ENCODE results near the gene NOP53.
"Not testable (repeated sequence)": the region's sequence is repeated elsewhere in the genome, so short reads cannot be mapped to it uniquely, and the experiment has no call there.

NOP53 gene

DNA sequence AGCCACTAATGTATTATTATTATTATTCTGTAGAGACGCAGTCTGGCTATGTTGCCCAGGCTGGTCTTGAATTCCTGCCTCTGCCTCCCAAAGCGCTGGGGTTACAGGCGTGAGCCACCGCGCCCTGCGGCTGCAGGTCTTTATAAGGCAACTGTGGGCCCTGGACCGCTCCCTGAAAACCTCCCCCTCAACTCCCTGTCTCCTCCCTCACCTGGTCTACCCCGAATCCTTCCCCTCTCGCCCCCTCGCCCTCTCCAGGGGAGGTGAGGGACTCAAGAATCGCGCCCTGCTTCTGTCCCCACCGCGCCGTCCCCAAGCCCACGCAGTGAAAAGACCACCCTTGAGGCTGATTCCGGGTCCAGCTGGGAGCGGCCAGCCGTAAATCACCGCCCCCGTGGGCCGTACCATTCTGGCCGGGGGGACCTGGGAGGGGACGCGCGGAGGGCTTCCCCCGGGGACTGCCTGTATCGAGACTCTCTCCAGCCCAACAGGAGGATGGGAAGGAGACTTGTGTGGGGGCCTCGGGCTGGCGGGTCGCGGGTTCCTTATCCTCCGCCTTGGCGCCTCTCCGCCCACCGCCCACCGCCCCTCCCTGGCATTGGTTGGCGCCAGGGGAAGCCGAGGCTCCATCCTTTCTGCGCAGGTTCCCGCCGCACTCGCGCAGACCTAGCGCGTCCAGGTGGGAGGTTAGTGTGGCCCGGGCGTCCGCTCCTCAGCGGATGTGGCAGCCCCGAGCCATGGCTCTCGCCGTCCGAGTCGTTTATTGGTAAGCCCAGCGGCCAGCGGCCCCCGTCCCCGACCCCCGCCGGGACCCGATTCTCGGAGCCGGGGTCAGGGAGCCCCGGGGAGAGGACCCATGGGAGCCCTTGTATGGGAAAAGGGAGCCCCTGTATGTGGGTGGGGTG is 33.0 kb downstream of the NOP53 start, which contains the start of gene SELENOW:
Gene SELENOW, plus strand, starts transcription at position 655 of the 905 bp plus-strand sequence. Its CDS starts 83 bp downstream, at position 738.
- peak; percentile 75 for DNase-seq

GRCh38 chr19:47778954-47779351 is 33.6 kb downstream of the NOP53 start:
- peak; percentile 15 for DNase-seq

GRCh38 chr19:47779524-47780214 is 34.3 kb downstream of the NOP53 start:
- no peak for DNase-seq

- no peak for DNase-seq
Observed at GRCh38 chr19:47780215-47780551, 34.8 kb downstream of the NOP53 start.

DNA sequence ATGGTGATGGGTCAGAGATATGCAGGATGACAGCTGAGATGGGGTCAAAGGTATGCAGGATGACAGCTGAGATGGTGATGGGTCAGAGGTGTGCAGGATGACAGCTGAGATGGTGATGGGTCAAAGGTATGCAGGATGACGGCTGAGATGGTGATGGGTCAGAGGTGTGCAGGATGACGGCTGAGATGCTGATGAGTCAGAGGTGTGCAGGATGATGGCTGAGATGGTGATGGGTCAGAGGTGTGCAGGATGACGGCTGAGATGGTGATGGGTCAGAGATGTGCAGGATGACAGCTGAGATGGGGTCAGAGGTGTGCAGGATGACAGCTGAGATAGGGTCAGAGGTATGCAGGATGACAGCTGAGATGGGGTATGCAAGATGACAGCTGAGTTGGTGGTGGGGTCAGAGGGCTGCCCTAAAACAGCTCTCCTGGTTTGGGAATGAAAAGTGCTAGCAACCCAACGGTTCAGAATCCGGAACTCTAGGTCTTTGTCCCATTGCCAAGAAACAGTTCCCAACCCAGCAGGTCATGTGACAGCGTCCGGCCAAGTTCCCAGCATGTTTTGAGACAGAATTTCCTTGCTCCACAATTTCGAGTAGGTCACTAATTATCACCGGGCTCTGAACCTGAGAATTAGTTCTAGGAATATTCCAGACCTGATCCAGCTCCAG is 36.4 kb downstream of the NOP53 start:
- DNase-seq: no peak

GRCh38 chr19:47786566-47786965 is 41.2 kb downstream of the NOP53 start:
- no peak for DNase-seq

- not testable (repeated sequence) for DNase-seq
Observed at GRCh38 chr19:47787307-47787706, 42.0 kb downstream of the NOP53 start.

- not testable (repeated sequence) for DNase-seq
Observed at GRCh38 chr19:47789811-47790210, 44.5 kb downstream of the NOP53 start.

DNA sequence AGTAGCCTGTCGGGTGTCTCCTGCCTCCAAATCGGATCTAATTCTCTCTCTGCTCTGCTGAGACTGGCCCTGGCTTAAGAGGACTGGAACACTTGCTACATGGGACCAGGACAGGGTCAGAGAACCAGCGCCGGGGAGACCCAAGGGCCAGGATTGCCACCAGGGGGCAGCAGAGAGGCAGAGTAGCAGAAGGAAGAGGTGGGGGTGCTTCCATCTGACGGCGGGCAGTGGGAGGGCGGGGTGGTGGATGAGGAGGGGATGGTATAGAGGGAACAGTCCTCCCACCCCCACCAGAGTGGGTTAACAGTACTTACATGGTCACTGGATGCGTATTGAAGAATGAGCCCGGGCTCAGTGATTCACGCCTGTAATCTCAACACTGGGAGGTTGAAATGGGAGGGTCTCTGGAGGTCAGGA is 45.1 kb downstream of the NOP53 start:
- peak; percentile 85 for DNase-seq

GRCh38 chr19:47792616-47793015 is 47.3 kb downstream of the NOP53 start:
- no peak for DNase-seq

DNA sequence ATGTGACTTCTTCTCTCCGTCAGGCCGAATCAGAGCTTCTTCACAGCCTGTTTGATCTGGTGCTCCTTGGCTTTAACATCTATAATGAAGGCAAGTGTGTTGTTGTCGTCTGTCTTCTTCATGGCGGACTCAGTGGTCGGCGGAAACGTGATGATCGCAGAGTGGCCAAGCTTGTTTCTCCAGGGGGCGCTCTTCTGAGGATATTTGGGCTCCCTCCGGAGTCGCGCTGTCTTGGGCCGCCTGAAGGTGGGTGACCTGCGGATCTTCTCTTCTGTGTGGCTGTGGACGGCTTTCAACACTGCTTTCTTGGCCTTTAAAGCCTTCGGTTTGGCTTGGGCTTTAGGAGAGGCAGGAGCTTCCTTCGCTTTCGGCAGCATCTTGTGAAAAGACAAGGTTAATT is 49.2 kb downstream of the NOP53 start:
- DNase-seq: no peak

- DNase-seq: no peak
Observed at GRCh38 chr19:47796785-47797184, 51.4 kb downstream of the NOP53 start.

- DNase-seq: no peak
Observed at GRCh38 chr19:47797996-47798903, 52.9 kb downstream of the NOP53 start.

GRCh38 chr19:47798904-47799266 is 53.5 kb downstream of the NOP53 start:
- no peak for DNase-seq

DNA sequence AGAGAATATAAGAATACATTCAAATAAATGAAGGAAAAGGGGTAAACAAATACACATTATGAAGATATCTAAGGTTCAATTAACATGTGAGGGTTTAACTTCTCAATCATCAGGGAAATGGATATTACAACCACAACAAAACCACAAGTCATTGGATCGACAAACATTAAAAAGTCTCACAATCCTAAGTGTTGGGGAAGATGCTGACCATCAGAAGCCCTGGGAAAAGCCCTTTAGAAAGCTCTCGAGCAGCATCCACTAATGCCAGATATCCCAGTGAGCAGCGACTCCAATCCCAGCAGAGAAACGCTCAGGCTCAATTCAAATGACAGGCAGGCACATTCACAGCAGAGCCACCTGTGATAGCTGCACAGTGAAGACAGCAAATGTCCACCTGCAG is 55.9 kb downstream of the NOP53 start:
- DNase-seq: no peak

- no peak for DNase-seq
Observed at GRCh38 chr19:47802521-47803043, 57.2 kb downstream of the NOP53 start.

GRCh38 chr19:47803148-47803547 is 57.8 kb downstream of the NOP53 start:
- DNase-seq: not testable (repeated sequence)

DNA sequence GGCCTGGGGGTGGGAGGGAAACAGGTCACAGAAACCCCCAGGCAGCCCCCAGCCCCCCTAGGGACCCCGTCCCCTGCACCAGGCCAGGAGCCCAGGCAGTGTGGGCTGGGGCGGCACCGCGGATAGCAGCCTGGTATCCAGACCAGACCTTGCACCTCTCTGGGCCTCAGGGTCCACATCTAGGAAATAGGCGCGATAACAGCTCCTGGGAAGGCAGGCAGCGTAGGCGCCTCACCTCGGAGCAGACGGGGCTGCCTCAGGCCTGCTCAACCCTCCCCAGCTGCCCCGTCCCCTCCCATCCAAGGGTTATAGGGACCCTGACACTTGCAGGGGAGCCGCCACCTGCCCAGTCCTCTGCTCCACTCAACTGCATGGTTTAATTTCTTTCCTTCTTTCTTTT is 58.3 kb downstream of the NOP53 start:
- not testable (repeated sequence) for DNase-seq

- DNase-seq: not testable (repeated sequence)
Observed at GRCh38 chr19:47804451-47804850, 59.1 kb downstream of the NOP53 start, which contains the start of gene TPRX1. TPRX1 (minus strand) TSS chr19:47804551; CDS start chr19:47804539, 12 bp downstream.

- no peak for DNase-seq
Observed at GRCh38 chr19:47805313-47805712, 60.0 kb downstream of the NOP53 start.

DNA sequence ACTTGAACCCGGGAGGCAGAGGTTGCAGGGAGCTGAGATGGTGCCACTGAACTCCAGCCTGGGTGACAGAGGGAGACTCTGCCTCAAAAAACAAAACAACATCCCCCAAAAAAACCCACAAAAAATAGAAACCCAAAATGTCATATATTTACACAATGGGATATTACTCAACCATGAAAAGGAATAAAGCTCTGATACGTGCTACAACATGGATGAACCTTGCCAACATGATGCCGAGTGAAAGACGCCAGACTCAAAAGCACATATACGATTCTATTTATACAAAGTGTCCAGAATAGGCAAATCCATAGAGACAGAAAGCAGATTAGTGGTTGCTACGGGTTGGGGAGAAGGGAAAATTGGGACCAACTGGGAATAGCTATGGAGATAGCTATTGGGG is 61.1 kb downstream of the NOP53 start:
- no peak for DNase-seq
